NCI-H226 (cell line): ENCODE measurements around the gene SLC38A3.
"Not testable (repeated sequence)": the region's sequence is repeated elsewhere in the genome, so short reads cannot be mapped to it uniquely, and the experiment has no call there.

Source experiments
- DNase-seq: peaks from one replicate; pipeline ENCODE4 v3.0.0-alpha.2; 2015

SLC38A3 gene

DNA sequence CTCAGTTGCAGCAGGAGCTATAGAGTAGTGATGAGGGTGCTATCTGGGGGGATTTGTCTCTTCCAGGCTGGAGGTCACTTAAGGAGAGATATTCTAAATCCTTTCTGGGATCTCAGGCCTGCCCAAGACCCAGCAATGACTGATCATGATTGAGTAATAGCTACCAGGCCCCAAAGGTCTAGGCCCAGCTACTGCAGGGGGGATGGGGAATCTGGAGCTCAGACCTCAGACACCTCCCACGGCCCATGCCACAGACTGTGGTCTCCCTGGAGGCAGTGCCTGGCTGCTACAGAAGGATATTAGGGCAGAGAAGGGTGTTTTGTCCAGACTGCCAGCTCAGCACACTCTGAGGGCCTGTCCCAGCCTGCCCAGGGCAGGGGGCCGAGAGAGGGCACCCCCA lies 6.9 kb downstream of the SLC38A3 start:
- DNase-seq, result peak; percentile 45

DNA sequence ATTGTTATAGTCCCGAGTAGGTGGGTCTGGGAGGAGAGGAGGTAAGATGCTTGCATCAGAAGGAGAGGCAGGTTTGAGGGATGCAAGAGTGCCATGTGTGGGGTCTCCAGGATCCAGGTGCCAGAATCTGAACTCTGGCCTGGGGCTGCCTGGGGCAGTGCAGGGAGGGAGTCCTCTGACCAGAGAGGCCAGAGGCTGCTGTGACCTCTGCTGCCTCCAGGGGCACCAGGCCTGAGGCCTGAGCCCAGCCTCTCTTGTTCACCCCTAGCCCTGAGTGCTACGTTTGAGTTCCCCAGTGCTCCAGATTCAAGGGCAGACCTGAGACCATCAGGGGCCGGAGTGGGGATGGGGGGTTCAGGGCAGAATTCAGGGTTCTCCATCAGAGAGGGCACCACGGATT lies 7.4 kb downstream of the SLC38A3 start:
- DNase-seq, result no peak

DNA sequence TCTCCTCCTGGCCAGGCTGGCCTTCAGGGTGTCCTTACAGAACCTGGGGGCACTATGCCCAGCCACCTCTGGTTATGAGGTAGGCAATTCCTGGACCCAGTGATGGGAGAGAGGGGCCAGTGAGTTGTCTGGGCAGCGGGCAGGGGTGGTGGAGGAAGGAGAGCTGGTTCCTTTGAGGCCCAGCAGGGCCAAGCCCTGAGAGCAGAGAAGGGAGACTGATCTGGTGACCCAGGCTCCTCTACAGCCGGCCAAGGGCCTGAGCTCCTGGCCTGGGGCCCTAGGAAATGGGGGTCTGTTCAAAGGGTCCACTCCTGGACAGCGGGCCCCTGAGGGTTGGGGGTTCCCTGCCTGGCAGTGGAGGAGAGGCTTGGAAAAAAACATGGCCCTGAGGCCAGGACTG lies 7.9 kb downstream of the SLC38A3 start:
- DNase-seq, result no peak

DNA sequence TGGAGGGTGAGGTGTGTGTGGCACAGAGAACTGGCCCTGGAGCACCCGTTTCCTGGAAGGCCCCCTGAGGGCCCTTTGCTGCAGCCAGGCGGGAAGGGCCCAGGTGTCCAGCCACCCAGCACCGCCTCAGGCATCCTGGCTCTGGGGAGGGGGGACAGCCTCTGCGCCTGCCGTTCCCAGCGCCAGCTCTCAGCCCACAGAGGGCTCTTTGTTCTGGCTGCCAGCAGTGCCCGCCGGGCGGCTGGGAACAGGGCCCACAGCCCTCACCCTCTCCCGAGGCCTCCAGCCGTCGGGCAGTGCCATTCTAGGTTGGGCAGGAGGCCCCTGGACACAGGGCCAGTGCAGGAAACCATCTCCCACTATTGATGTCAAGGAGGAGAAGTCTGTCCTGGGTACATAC lies 8.3 kb downstream of the SLC38A3 start:
- no peak for DNase-seq

DNA sequence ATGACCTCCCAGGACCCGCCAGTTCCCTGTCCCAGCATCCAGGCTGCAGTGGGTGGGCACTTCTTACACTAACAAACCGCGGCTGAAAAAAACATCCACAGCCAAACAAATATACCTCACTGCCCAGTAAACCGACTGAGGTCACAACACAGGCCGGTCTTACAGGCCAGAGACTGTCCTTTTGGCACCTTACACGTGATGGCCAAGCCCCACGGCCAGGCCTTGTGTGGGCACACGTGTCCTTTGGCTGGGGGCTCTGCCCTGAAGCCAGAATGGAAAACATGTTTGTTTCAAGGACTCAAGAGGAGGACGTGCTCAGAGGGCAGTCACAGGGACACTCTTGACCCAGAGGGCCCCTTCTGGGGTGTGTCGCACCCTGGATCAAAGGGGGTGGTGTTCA lies 9.8 kb downstream of the SLC38A3 start:
- DNase-seq, result no peak

DNA sequence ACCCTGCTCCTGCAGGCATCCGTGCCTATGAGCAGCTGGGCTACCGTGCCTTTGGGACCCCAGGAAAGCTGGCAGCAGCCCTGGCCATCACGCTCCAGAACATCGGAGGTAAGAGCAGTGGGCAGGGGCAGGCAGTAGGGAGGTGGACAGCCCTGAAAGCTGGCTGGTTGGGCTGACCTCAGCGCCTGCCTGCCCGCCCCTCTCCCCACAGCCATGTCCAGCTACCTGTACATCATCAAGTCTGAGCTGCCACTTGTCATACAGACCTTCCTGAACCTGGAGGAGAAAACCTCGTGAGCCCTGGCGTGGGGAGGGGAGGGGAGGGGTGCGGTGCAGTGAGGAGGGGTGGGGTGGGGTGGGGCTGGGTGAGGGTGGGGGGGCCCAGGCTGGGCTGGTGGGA lies 10.5 kb downstream of the SLC38A3 start:
- DNase-seq, result no peak

DNA sequence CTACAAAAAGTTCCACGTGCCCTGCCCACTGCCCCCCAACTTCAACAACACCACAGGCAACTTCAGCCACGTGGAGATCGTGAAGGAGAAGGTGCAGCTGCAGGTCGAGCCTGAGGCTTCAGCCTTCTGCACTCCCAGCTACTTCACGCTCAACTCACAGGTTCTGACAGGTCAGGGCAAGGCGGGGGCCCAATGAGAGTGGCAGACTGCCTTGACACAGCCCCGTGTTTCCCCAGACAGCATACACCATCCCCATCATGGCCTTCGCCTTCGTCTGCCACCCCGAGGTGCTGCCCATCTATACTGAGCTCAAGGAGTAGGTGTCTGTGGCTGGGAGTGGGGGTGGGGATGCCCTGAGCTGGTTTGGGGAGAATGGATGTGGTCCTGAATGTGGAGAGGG lies 12.6 kb downstream of the SLC38A3 start:
- no peak for DNase-seq

DNA sequence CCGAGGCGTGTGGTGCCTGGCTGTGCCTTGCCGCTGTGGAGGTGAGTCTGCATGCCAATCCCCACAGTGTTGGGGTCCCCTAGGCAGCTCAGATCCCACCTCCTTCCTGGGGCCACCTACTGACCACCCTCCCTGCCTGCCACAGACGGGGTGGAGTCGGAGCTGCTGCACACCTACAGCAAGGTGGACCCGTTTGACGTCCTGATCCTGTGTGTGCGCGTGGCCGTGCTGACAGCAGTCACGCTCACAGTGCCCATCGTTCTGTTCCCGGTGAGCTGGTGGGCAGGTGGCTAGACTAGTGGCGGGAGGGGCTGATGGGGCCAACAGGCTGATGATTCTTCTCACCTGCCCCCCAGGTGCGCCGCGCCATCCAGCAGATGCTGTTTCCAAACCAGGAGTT lies 13.4 kb downstream of the SLC38A3 start:
- DNase-seq, result no peak

DNA sequence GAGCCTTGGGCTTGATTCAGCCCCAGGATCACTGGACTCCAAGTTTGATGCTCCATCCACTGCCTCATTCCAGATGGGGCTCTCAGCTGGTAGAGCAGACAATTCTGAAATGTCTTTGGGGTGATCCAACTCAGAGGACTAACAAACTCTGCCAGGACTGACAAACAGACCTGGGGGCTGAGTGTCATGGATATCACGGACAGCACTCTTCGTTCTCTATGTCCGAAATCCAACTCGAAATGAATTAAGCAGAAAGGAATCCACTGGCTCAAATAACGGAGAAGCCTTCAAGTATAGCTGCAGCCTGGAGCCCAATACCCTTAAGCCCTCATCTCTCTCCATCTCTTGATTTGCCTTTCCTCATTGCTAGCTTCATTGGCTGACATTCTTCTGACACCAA lies 14.2 kb downstream of the SLC38A3 start:
- no peak for DNase-seq

DNA sequence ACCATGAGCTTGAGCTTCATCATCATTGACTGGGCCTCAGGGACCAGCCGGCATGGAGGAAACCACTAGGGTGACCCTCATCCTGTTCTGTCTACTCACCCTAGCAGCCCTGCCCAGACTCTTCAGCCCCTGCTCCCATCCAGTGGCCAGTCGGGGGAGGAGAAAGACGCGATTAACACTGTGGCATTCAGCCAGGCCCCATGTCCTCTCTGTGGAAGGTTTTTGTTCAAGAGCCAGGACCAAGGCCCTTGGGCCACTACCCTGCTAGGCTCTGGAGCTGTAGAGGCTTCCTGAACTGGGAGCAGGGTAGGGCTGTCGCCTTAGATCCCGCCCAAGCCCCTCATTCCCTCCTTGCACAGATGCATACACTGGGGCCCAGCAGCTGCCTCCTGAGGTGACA lies 15.0 kb downstream of the SLC38A3 start:
- no peak for DNase-seq

DNA sequence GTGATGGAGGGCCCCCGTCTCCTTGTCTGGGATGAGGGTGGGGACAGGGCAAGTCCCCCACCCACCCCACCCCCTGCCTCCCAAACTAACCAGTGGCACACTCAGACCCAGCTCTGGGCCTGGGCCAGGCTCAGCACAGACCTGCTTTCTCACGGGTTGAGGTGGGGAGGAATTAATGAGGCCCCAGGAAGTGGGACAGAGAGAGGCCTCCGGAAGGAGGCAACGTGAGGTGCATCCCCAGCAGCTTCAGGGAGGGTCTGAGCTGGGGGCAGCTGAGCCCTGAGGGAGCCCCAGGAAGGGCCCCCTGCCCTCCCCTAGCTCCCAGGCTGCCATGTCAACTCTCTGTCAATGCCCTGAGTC lies 16.0 kb downstream of the SLC38A3 start:
- no peak for DNase-seq

DNA sequence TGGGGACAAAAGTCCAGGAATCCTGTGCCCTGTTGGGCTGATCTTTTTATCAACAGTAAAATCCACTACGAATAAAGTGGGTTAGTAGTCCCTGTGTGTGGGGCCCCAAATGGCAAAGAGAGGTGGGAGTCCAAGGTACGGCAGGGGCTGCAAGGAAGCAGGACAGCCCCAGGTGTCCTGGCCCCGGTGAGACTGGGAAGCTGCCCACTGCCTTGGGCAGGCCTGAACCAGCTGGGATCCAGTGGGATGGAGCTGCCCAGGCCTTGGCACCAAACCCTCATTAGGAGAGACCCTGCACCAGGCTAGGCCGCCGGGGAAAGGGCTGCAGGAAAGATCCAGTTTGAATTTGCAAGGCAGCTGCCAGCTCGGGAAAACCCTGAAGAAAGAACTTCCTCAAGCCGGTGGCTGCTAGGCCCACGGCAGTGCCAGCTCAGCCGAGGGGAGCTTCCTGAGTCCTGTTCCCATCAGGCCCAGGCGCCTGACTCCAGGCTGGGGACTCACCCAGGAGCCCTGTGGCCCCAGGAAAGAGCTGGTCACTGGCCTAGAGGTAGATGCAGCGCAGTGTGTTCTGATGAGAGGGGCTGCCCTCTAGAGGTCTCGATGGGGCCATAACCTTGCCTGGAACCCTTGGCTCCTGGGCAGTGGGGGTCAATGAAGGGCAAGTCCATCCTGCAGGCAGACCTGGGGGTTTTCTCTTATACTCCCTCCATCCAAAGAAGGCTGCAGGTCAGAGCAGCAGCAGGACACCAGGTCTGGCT lies 16.5 kb downstream of the SLC38A3 start:
- DNase-seq, result no peak

DNA sequence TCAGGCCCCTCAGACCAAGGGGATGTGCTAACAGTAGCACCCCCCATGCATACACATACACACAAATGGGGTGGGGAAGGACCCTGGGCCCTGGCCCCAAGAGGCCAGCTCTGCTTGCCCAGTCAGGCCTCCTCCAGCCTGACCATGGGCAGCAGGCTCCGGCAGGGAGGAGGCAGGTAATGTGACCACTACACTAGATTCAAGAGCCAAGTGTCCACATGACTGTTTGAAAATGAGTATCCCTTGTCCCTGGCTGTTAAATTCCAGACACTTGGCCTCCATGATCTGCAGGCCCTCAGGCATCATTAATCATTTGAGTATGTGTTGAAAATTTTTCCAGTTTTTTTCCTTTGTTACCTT lies 17.1 kb downstream of the SLC38A3 start:
- no peak for DNase-seq

DNA sequence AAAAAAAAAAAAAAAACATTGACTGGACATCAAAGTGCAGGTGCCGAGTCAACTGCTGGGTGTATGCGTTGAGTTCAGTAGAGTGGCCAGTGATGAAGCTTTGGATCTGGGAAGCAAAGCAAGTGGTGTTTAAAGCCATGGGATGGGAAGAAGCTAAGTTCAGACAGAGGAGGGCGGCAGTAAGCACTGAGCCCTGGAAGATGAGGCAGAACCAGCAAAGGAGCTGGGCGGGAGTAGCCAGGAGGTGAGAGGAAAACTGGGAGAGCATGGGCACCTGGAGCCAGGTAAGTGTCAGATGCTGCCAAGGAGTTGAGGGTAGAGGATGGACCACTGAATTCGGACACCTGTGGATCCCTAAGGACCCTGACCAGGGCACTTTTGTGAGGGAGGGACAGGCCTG lies 19.6 kb downstream of the SLC38A3 start:
- no peak for DNase-seq

DNA sequence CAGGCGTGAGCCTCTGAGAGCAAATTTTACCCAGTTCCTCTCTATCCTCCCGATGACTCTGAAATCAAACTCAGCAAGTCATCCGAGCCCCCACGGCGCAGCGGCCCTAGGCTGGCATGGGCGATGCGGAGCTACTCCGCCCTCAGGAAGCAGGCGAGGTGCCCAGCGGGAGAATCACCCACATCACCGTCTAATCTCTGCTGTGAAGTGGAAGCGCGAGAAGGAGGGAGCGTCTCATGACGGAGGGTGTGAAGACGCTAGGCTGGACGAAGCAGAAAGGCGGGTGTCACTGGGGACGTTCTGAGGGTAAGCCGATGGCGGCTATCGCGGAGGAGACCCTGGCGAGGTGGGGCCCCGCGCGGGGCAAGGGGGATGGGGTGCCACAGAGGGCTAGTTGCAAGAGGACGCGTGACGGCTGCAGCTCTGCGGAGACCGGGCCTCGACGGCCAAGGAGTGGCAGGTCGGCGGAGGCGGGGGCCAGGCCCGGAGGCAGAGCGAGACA lies 21.9 kb downstream of the SLC38A3 start:
- peak; percentile 28 for DNase-seq

DNA sequence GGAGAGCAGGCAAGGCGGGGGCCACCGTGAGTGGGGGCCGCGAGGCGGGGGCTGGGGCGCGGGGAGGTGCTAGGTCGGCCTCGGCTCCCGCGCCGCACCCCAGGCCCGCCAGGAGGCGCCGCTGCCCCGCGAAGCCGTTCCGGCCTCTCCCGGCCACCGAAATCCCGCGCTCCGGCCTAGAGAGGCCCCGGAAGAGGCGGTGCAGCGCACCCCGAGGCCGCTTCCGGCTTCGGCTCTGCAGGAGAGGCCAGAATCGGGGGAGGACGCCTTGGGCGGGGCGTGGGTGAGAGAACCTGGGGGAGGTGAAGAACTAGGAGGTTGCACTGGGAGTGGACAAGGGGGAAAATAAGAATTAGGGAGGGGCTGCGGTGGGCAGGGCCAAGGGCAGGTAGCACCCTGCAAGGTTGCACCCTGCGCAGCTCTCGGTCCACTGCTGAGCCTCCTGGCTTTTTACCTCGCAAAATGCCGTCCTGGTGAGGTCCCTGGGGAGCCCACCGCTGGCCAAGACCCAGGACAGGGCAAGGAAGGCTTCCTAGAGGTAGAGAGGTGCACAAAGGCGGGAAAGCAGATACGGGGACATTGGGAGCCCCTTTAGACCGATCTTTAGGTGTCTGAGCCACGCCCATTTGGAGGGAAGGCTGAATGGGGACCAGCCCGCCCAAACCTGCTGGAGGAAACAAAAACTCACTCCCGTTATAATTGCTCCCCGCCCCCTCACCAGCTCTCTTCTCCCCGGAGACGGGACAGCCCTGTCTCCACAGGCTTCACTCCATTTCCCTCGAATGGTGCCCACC lies 22.5 kb downstream of the SLC38A3 start:
- DNase-seq, result peak; percentile 78

DNA sequence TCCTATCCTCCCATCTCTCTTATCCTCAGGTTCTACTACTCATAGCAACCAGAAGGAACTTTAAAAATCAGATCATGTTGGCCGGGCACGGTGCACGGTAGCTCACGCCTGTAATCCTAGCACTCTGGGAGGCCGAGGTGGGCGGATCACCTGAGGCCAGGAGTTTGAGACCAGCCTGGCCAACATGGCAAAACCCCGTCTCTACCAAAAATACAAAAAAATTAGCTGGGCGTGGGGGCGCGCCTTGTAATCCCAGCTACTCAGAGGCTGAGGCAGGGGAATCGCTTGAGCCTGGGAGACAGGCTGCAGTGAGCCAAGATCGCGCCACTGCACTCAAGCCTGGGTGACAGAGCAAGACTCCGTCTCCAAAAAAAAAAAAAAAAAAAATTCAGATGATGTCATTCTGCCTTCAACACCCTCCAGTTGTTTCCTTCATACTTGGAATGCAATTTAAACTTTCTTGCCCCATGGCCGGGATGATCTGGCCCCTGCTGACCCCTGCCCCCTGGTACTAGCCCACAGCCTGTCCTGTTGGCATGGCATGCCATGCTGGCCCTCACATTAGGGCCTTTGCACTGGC lies 23.2 kb downstream of the SLC38A3 start:
- DNase-seq, result not testable (repeated sequence)

DNA sequence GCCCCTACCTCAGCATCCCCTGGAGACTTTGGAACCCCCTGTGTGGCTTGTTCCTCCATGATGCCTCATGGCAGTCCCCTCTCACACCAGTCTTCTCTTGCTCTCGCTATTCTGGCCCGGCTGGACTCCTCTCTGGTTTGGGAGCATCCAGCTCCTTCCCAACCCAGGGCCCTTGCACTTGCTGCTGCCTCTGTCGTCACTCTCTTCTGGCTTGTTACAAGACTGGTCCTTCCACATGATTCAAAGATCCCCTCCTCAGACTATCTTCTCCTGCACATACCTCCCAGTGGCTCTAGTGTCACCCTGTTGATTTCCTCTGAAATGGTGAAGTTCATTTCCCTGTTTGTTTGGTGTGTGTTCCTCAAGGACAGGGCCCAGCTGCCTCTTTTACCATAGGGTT lies 24.4 kb downstream of the SLC38A3 start:
- DNase-seq, result no peak

DNA sequence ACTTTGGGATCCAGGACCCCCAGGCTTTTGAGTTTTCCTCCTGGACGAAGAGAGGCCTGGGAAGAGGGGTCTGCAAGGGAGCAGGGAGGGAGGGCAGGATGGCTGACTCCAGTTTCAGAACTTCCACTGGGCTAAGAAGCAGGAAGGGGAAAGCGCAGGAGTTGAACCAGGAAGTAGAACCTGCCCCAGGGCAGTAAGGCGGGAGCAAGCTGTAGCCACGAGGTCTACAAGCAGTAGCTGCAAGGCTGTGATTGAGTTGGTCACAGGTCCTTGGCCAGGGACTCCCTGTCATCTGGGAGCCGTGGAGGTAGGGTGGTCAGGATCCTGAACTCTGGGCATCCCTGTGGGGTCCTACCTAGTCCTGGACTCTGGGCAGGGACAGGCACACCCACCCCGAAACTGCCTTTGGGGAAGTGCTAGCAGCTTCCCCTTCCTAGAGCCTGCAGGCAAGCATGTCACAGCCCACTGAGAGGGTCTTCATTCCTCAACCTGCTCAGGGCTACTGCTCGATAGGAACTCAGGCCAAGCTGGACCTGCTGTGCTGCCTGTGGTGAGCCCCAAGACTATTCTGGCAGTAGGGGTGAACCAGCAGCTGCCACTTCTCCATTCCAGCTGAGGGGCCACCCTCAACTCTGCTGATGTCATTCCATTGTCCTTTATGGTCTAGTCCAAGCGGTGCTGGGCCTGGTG lies 25.2 kb downstream of the SLC38A3 start:
- no peak for DNase-seq

DNA sequence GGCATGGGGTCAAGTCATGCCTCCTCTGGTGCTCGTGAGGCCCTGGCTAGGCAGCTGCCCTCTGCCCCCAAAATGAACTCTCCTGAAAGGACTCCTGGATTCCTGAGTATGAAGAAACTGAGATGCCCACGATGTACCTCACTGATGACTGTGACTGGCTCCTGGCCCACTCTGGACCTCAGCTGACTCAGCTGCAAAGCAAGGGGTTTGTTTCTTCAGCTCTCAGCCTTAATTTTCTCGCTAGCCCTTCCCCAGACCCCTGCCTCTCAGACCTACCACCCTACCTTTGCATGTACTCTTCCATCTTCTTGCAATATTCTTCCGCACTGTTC lies 25.7 kb downstream of the SLC38A3 start:
- DNase-seq, result no peak

DNA sequence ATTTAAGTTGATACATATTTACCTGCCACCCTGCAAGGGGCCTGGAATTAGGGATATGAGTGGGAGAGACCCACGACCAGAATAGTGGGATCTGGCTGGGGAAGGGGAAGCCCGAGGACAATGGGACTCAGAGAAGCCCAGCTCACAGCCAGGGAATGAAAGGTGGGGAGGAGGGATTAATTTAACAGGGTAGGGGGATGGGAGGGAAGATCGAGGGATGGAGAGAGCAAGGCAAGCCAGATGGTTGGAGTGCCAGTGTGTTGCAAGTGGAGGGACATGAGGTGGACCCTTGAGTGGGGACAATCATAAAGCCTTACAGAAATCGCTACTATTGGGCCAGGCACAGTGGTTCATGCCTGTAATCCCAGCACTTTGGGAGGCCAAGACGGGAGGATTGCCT lies 26.5 kb downstream of the SLC38A3 start:
- no peak for DNase-seq

DNA sequence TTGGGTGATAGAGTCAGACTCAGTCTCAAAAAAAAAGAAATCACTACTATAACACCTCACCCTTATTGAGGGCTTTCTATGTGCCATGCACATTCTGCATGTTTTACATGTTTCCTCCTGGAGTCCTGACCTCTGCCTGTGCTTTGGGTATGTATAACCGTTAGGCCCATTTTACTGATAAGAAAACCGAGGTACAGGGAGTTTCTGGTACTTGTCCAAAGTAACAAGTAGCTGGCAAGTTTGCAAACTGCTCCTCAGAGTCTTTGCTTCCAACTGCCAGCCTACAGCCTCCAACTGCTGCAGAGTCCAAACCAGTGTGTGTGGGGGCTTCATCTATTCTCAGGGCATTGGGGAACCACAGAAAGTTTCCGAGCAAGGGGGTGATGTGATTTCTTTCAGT lies 27.2 kb downstream of the SLC38A3 start:
- no peak for DNase-seq

DNA sequence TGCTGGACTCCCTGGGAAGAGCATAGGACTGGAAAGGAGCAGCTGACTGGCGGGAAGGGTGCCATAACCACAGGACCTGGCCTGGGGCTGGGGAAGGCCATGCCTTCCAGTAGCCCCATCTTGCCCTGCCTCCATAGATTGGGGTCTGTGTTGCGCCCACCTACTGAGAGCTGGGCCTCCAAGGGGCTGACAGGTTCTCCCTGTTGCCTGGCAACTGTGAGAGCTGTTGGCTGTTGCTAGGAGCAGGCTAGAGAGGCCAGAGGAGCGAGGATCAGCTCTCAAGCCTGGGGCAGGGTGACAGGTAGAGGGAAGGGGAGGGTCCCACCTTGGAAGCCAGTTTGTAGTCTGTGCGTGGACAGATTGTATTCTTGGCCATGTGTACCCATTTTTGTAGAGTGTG lies 28.1 kb downstream of the SLC38A3 start:
- no peak for DNase-seq
